ENCODE data around the gene ZNF14. TPM values are rescaled to one million over a fixed set of nuclear protein-coding genes. Genes with fewer than 3 reads are reported as not detected.

The ZNF14 gene
- total and polyA plus RNA-seq, 2 of the 13 experiments (the other 11 are each of a cell fraction or from before 2014, with no cell fraction given): 1.9 to 6.2 TPM

DNA sequence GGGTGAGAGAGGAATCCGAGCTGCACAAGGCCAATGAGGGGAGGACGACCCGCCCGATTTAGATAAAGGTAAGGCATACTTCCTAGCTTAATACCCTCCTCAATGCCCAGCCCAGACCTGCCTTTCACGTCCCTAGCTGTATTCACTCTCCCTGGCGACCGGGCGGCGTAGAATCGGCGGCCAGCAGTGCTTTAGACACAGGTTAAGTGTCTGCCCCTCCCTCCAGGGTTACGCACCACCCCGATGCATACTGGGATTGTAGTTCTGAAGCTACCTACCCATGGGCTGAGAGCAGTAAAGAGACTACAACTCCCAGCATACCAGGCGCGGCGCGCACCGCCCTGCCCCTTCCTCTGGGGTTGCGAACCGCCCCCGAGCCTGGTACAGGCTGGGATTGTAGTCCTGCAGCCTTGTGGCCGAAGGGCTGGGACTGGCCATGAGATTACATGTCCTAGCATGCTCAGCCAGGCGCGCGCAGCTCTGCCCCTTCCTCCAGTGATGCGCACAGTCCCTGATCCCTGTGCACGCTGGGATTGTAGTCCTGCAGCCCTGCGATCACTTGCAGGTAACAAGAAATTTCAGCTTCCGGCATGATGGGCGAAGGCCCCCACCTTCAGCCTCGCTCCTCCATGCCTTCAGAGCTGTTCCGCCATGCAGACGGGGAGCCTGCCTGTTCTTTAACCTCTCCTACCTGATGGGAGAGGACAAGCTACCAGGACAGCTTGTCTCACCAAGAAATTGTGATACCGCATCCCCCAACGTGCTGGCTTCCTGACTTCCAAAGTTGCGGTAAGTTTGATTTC is 43.5 kb upstream of the ZNF14 start (continued):
- TF ChIP-seq HMGA1 (CRISPR knock-in tag; conservative IDR thresholded peaks at IDR 0.05): no peak
- TF ChIP-seq ZNF761 (CRISPR knock-in tag; conservative IDR thresholded peaks at IDR 0.05): 0 out of 2 replicates have a peak, but pooled peaks have one; percentile 83
- TF ChIP-seq EP300 (IDR thresholded peaks at IDR 0.05; ENCODE audit: low read depth in 2 of 2, low read length in 2 of 2): no peak; a peak in 1 of 4 replicates
- no peak for TF ChIP-seq EP300 (CRISPR knock-in tag; IDR thresholded peaks at IDR 0.05; ENCODE audit: borderline replicate concordance)
- TF ChIP-seq THAP11 (CRISPR knock-in tag; IDR thresholded peaks at IDR 0.05): peak; percentile 98
- TF ChIP-seq, protein P1, sequence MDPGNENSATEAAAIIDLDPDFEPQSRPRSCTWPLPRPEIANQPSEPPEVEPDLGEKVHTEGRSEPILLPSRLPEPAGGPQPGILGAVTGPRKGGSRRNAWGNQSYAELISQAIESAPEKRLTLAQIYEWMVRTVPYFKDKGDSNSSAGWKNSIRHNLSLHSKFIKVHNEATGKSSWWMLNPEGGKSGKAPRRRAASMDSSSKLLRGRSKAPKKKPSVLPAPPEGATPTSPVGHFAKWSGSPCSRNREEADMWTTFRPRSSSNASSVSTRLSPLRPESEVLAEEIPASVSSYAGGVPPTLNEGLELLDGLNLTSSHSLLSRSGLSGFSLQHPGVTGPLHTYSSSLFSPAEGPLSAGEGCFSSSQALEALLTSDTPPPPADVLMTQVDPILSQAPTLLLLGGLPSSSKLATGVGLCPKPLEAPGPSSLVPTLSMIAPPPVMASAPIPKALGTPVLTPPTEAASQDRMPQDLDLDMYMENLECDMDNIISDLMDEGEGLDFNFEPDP (CRISPR knock-in tag; conservative IDR thresholded peaks at IDR 0.05): no peak
- 0 out of 2 replicates have a peak, but pooled peaks have one; percentile 19 for TF ChIP-seq ZNF317 (CRISPR knock-in tag; IDR thresholded peaks at IDR 0.05)
- TF ChIP-seq ZNF564 (CRISPR knock-in tag; IDR thresholded peaks at IDR 0.05): no peak
- no peak for TF ChIP-seq PCBP1 (IDR thresholded peaks at IDR 0.05; ENCODE audit: borderline replicate concordance, low read depth, low read length)
- TF ChIP-seq SMYD3 (CRISPR knock-in tag; IDR thresholded peaks at IDR 0.05): no peak; the same call in 1 of the 2 replicates
- TF ChIP-seq, protein P2, sequence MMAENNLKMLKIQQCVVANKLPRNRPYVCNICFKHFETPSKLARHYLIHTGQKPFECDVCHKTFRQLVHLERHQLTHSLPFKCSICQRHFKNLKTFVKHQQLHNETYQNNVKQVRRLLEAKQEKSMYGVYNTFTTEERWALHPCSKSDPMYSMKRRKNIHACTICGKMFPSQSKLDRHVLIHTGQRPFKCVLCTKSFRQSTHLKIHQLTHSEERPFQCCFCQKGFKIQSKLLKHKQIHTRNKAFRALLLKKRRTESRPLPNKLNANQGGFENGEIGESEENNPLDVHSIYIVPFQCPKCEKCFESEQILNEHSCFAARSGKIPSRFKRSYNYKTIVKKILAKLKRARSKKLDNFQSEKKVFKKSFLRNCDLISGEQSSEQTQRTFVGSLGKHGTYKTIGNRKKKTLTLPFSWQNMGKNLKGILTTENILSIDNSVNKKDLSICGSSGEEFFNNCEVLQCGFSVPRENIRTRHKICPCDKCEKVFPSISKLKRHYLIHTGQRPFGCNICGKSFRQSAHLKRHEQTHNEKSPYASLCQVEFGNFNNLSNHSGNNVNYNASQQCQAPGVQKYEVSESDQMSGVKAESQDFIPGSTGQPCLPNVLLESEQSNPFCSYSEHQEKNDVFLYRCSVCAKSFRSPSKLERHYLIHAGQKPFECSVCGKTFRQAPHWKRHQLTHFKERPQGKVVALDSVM (CRISPR knock-in tag; IDR thresholded peaks at IDR 0.05): 0 out of 2 replicates have a peak, but pooled peaks have one; percentile 15
- peak; percentile 80 for TF ChIP-seq GABPA (IDR thresholded peaks at IDR 0.05; ENCODE audit: low read depth, low read length)
- TF ChIP-seq GABPA (CRISPR knock-in tag; IDR thresholded peaks at IDR 0.05; ENCODE audit: low read depth): peak; percentile 95
- peak; percentile 41; the same call in 1 of the 2 replicates for TF ChIP-seq CEBPG (CRISPR knock-in tag; IDR thresholded peaks at IDR 0.05)
- TF ChIP-seq ZNF30 (CRISPR knock-in tag; IDR thresholded peaks at IDR 0.05): no peak
- TF ChIP-seq, protein P3, sequence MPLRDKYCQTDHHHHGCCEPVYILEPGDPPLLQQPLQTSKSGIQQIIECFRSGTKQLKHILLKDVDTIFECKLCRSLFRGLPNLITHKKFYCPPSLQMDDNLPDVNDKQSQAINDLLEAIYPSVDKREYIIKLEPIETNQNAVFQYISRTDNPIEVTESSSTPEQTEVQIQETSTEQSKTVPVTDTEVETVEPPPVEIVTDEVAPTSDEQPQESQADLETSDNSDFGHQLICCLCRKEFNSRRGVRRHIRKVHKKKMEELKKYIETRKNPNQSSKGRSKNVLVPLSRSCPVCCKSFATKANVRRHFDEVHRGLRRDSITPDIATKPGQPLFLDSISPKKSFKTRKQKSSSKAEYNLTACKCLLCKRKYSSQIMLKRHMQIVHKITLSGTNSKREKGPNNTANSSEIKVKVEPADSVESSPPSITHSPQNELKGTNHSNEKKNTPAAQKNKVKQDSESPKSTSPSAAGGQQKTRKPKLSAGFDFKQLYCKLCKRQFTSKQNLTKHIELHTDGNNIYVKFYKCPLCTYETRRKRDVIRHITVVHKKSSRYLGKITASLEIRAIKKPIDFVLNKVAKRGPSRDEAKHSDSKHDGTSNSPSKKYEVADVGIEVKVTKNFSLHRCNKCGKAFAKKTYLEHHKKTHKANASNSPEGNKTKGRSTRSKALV (CRISPR knock-in tag; IDR thresholded peaks at IDR 0.05): 0 out of 2 replicates have a peak, but pooled peaks have one; percentile 62
- peak; percentile 87 for TF ChIP-seq SALL1 (CRISPR knock-in tag; IDR thresholded peaks at IDR 0.05)
- TF ChIP-seq, protein P4, sequence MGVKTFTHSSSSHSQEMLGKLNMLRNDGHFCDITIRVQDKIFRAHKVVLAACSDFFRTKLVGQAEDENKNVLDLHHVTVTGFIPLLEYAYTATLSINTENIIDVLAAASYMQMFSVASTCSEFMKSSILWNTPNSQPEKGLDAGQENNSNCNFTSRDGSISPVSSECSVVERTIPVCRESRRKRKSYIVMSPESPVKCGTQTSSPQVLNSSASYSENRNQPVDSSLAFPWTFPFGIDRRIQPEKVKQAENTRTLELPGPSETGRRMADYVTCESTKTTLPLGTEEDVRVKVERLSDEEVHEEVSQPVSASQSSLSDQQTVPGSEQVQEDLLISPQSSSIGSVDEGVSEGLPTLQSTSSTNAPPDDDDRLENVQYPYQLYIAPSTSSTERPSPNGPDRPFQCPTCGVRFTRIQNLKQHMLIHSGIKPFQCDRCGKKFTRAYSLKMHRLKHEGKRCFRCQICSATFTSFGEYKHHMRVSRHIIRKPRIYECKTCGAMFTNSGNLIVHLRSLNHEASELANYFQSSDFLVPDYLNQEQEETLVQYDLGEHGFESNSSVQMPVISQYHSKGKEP (CRISPR knock-in tag; IDR thresholded peaks at IDR 0.05): no peak
- TF ChIP-seq ZFY (CRISPR knock-in tag; IDR thresholded peaks at IDR 0.05): peak; percentile 75
- peak; percentile 42; the same call in 1 of the 2 replicates for TF ChIP-seq SMAD1 (CRISPR knock-in tag; IDR thresholded peaks at IDR 0.05; ENCODE audit: borderline replicate concordance, low read depth)
- no peak for TF ChIP-seq RAD51 (IDR thresholded peaks at IDR 0.05; ENCODE audit: borderline replicate concordance)
- TF ChIP-seq ZNF703 (CRISPR knock-in tag; IDR thresholded peaks at IDR 0.05; ENCODE audit: borderline replicate concordance): no peak
- peak; percentile 76; the same call in 1 of the 2 replicates for TF ChIP-seq KDM5B (CRISPR knock-in tag; IDR thresholded peaks at IDR 0.05; ENCODE audit: borderline replicate concordance)
